ENCODE results near the gene KCTD19.

KCTD19 gene

DNA sequence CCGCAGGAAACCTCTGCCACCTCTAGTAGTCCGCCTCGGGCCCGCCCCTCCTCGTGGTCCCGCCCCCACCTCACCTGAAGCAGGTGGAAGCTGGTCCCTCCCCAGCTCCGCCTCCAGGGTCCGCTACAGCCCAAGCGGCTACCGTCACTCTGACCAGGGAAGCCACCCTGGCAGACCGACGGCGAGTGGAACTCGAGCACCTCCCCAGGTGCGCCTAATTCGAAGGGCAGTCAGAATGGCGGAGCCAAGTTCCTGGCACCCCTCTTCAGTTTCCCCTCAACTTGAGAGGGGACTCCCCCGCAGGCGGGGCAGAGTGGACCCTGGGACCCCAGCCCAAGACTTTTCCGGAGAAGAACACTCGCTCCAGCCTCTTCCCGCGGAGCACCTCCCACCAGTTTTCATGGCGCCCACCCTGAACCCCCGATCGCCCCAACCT lies 79.8 kb downstream of the KCTD19 start:
- no peak for TF ChIP-seq CTCF (IDR thresholded peaks at IDR 0.05; ENCODE audit: insufficient read depth, missing control alignments)
- DNase-seq (ENCODE audit: insufficient read length, low spot score) (no peak), FAIRE-seq (no peak)

DNA sequence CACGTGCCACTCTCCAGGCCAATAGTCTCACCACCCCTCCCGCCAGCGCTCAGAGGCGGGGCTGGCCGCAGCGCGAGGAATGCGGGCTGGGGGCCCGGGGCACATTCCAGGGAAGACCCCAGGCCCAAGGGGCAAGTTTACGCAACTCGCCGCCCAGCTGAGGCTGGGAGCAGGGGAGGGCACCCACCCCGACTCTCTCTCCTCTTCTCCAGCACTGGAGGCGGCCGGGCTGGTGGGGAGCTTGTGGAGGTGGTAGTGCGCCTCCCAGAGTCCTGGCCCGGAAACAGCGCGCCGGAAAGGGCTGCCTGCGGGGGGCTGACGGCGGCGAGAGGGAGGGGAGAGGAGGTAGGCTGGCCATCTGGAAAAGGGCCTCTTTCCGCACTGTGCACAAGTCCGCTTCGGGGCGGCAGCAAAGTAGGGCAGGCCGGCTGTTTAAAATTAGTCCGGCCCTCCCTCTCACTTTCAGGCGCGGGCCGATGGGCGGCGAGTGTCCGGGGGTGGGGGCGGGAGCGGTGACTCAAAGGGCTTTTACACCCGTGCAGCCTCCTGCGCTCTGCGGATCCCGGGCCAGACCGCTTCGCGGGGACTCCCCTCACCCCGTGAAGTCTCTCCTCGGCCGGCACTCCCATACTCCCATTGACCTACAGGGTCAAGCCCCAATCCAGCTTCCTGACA lies 80.3 kb downstream of the KCTD19 start:
- DNase-seq (ENCODE audit: insufficient read length, low spot score) (peak; percentile 34), FAIRE-seq (no peak)
- TF ChIP-seq CTCF (IDR thresholded peaks at IDR 0.05; ENCODE audit: insufficient read depth, missing control alignments), result peak; percentile 41

GRCh38 chr16:67245674-67246080 lies 80.9 kb downstream of the KCTD19 start:
- FAIRE-seq (no peak), DNase-seq (ENCODE audit: insufficient read length, low spot score) (no peak)
- TF ChIP-seq CTCF (IDR thresholded peaks at IDR 0.05; ENCODE audit: insufficient read depth, missing control alignments), result no peak

- no peak for TF ChIP-seq CTCF (IDR thresholded peaks at IDR 0.05; ENCODE audit: insufficient read depth, missing control alignments)
- DNase-seq (ENCODE audit: insufficient read length, low spot score) (no peak), FAIRE-seq (no peak)
Measured at GRCh38 chr16:67245186-67245585, 81.4 kb downstream of the KCTD19 start.

DNA sequence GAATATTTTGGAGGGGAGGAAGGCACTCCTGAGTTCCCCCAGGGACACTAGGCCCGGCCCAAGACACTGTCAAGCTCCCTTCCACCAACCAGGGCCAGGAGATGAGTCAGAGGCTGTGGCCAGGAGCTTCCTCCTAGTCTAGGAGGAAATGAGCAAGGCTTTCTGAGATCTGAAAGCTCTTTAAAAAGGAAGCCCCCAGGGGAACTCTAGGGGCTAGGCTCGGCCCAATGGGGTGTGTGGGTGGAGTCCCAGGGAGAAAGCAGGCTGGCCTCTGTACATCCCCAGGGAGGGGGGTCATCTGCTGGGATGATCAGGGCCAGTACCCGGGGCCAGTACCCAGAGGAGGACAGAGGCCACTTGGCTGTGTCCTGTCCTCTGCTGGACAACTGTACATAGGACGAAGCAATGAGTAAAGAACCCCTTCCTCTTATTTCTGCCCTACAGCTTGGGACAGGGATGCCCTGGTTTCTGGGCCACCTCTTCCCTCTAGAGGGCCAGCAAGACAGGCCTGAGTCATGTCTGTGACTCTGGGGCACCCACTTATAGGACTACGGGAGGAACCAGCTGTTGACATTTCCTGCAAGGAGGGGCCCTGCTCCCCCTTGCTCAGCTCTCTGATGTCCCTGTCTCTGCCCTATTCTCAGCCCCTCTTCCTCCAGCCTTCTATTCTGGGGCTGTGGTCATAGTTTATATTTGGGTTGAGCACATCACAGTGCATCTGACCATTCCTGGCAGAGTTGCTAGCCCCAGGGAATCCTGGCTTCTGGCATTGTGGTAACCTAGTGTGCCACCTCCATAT lies 82.0 kb downstream of the KCTD19 start:
- no peak for TF ChIP-seq CTCF (IDR thresholded peaks at IDR 0.05; ENCODE audit: insufficient read depth, missing control alignments)
- no peak for FAIRE-seq
- no peak for DNase-seq (ENCODE audit: insufficient read length, low spot score)

GRCh38 chr16:67243481-67243880 lies 83.1 kb downstream of the KCTD19 start:
- FAIRE-seq (no peak), DNase-seq (ENCODE audit: insufficient read length, low spot score) (no peak)
- TF ChIP-seq CTCF (IDR thresholded peaks at IDR 0.05; ENCODE audit: insufficient read depth, missing control alignments), result no peak

Data from D721Med (cell line).